Upper lobe of right lung (tissue), 1 donor: ENCODE data around the gene NME9. TPM values are rescaled to one million over a fixed set of nuclear protein-coding genes. Genes with fewer than 3 reads are reported as not detected.

Experiments
- ATAC-seq: fragments of 200-7000 bp; cut with Tn5 transposase; one replicate; pipeline ENCODE4 v1.9.1; 2020; ENCODE audit warnings: mild to moderate bottlenecking, moderate library complexity
- DNase-seq: peaks from one replicate; pipeline ENCODE4 v3.0.0-alpha.2; 2020
- H3K27ac ChIP-seq: fragments of 200-600 bp; one replicate; pipeline ENCODE4 v1.8.0; 2022
- H3K27me3 ChIP-seq: fragments of 200-600 bp; one replicate; pipeline ENCODE4 v1.8.0; 2022; ENCODE audit warnings: mild to moderate bottlenecking
- H3K36me3 ChIP-seq: fragments of 200-600 bp; one replicate; pipeline ENCODE4 v1.8.0; 2022
- H3K4me1 ChIP-seq: fragments of 200-600 bp; one replicate; pipeline ENCODE4 v1.8.0; 2022
- H3K4me3 ChIP-seq: fragments of 200-600 bp; one replicate; pipeline ENCODE4 v1.8.0; 2022; ENCODE audit warnings: mild to moderate bottlenecking
- H3K9me3 ChIP-seq: fragments of 200-600 bp; one replicate; pipeline ENCODE4 v1.8.0; 2022
- intact Hi-C: fragments of 100-400 bp; cut with DNase I; formaldehyde crosslinking; loops from one replicate; pipeline ENCODE4 v1.11.0; 2022
- total RNA-seq: library from RNA; stranded (reverse); fragmentation: NEBNext Ultra II Directional; extraction: Animal tissue kit (Norgen Biotek cat#: 25700); gene quantifications from one replicate; pipeline ENCODE4 v1.2.1, GENCODE V29; 2021
- TF ChIP-seq, protein P1 (sequence below): fragments of 200-600 bp; IDR thresholded peaks from one replicate; pipeline ENCODE4 v1.8.0; 2022; ENCODE audit warnings: antibody characterized with exemption
- donor health status: DM: no; HTN: yes; CAD: no; lungs with severe emphysema.

Gene NME9
- total RNA-seq, 1 donor from 2014 or later: not detected

DNA sequence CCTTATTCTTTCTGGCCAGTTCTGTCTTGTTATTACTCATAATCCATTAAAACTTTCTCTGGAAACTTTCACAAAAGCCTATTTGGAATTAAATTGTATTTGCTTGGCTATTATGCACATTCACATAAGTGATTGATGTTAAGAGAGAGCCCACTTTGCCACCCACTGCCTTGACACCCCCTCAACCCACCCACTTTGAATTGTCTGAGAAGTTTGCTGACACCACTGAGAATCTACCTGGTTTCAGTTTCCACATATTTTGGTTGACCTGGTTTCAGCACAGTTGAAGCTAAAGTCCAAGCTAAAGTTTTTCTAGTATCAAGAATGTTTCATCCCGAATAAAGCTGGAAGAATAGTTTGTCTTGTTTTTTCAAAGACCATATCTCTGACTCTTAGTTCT lies 71.7 kb downstream of the NME9 start:
- Histone ChIP-seq H3K27me3 (no peaks in the 10 kb centered on the region), H3K4me1 (no peaks in the 10 kb centered on the region), H3K9me3 (no peaks in the 10 kb centered on the region), H3K36me3 (peaks cover 5% of the 10 kb centered on the region), H3K27ac (no peak overlapping the region), H3K4me3 (no peak overlapping the region)
- TF ChIP-seq, protein P1, sequence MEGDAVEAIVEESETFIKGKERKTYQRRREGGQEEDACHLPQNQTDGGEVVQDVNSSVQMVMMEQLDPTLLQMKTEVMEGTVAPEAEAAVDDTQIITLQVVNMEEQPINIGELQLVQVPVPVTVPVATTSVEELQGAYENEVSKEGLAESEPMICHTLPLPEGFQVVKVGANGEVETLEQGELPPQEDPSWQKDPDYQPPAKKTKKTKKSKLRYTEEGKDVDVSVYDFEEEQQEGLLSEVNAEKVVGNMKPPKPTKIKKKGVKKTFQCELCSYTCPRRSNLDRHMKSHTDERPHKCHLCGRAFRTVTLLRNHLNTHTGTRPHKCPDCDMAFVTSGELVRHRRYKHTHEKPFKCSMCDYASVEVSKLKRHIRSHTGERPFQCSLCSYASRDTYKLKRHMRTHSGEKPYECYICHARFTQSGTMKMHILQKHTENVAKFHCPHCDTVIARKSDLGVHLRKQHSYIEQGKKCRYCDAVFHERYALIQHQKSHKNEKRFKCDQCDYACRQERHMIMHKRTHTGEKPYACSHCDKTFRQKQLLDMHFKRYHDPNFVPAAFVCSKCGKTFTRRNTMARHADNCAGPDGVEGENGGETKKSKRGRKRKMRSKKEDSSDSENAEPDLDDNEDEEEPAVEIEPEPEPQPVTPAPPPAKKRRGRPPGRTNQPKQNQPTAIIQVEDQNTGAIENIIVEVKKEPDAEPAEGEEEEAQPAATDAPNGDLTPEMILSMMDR: no peak
- ATAC-seq: no peak
- intact Hi-C loops: no loop called here
- DNase-seq: no peak

- H3K36me3 ChIP-seq: peaks cover 5% of the 10 kb centered on the region
- TF ChIP-seq, protein P1: no peak
- no peaks in the 10 kb centered on the region for H3K27me3 ChIP-seq
- no peaks in the 10 kb centered on the region for H3K9me3 ChIP-seq
- H3K4me3 ChIP-seq: no peak overlapping the region
- ATAC-seq (no peak), DNase-seq (no peak)
- H3K4me1 ChIP-seq: no peaks in the 10 kb centered on the region
- H3K27ac ChIP-seq: no peak overlapping the region
- intact Hi-C loops: no loop called here
Observed at GRCh38 chr3:138256022-138256421, 73.6 kb downstream of the NME9 start.

DNA sequence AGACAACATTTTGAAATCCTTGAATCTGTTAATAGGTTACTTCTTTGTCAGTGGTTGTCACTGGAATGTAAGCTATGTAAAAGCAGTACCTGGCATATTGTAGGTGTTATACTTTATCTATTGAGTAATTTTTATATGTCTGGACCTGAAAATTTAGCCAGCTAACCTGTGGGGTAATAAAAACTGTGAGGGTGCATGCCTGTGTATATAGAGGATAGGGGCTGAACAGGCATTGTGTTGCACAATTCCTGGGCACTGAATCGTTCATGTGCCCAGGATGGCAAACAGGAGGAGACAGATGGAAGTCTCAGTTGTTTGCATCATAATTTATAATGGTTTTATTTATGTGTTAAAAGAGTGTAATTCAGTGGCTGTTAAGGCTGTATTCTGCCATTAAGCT lies 75.4 kb downstream of the NME9 start:
- no peaks in the 10 kb centered on the region for H3K9me3 ChIP-seq
- DNase-seq: no peak
- no peak for ATAC-seq
- H3K27me3 ChIP-seq: no peaks in the 10 kb centered on the region
- TF ChIP-seq, protein P1: no peak
- H3K4me1 ChIP-seq: no peaks in the 10 kb centered on the region
- no peak overlapping the region for H3K27ac ChIP-seq
- no peak overlapping the region for H3K4me3 ChIP-seq
- peaks cover under 1% of the 10 kb centered on the region for H3K36me3 ChIP-seq
- intact Hi-C loops: no loop called here

- Histone ChIP-seq H3K4me3 (no peak overlapping the region), H3K36me3 (no peaks in the 10 kb centered on the region), H3K27me3 (no peaks in the 10 kb centered on the region), H3K4me1 (no peaks in the 10 kb centered on the region), H3K9me3 (no peaks in the 10 kb centered on the region), H3K27ac (no peak overlapping the region)
- ATAC-seq: no peak
- intact Hi-C loops: no loop called here
- DNase-seq: no peak
- TF ChIP-seq, protein P1: no peak
Observed at GRCh38 chr3:138253609-138254008, 76.0 kb downstream of the NME9 start.

Other genes with a start within 250 kb of the NME9 start
- gene DZIP1L, start 214.2 kb downstream of the NME9 start, total RNA-seq: 8.1 TPM
- not detected for gene A4GNT, start 197.5 kb downstream of the NME9 start, total RNA-seq
- gene DBR1, start 154.9 kb downstream of the NME9 start, total RNA-seq: 14.8 TPM
- 50.3 TPM for gene ARMC8, start 142.6 kb downstream of the NME9 start, total RNA-seq
- gene MRAS, start 18.7 kb upstream of the NME9 start, total RNA-seq: 79.4 TPM
- 66.4 TPM for gene ESYT3, start 104.8 kb upstream of the NME9 start, total RNA-seq